ENCODE measurements around the gene TLX1.

The TLX1 gene

GRCh38 chr10:101134299-101135127 is 3.4 kb downstream of the TLX1 start:
- no peak for DNase-seq

DNA sequence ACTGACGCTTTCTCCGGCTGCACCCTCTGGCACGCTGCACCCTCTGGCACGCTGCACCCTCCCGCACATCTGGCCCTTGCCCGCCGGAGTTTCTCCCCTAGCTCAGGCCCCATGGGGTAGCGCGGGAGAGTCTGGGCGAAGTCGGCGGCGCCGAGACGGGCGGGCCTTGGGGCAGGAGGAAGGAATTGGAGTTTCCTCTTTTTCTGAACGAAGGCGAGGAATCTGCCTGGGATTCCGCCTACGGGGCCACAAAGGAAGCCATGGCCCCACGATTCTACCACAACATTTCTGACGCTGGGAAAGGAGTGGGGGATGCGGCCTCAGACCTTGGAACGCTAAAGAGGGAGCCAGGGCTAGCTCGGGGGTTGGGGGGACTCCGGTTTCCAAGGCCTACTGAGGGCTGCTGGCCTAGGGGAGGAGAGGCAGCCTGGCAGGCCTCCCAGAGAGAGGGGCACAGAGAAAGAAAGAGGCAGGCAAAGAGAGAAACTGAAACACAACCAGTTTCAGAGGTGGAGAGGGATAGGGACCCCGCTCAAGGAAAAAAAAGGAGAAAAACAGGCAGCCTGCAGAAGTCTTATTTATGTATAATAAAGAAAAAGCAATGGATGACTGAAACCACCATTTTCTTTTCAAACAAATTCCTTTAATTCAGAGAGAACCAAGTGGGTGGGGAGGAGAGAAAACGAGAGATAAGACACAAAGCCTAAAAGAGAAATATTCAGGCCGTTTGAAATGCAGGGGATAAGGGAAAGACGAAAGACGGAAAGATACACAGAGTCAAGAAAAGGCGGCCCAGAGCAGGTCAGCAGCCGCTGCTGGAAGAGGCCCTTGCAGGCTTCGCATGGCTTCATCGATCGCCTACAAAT is 4.3 kb downstream of the TLX1 start:
- DNase-seq = no peak

- DNase-seq = no peak
These were observed 5.1 kb downstream of the TLX1 start for GRCh38 chr10:101136007-101136707.

DNA sequence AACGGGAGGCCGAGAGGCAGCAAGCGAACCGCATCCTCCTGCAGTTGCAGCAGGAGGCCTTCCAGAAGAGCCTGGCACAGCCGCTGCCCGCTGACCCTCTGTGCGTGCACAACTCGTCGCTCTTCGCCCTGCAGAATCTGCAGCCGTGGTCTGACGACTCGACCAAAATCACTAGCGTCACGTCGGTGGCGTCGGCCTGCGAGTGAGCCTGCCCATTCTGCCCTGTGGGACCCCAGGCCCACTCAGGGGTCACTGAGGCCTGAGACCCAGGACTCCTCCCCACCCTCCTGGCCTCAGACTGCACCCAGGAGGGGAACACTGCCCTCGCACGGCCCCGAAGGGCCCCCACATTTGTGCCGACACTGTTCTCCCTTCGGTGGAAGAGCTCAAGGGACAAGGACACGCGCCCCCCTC is 5.6 kb downstream of the TLX1 start:
- DNase-seq = no peak

DNA sequence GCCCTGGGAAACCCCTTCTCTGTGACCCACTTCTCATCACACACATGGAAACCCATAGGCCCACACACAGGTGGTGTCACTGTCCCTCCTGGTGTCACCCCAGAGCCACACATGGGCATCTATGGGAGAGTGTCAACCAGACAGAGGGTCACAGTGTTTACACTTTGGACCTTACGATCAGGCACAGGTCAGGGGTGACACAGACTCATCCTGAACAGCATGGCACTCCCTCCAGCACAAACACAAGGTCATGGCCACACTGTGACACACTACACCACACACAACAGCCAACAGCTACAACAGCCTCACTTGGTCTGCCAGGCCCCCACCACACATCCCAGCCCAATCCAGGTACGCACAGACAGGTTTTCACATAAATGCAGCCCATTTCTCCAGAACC is 6.2 kb downstream of the TLX1 start:
- DNase-seq = no peak

DNA sequence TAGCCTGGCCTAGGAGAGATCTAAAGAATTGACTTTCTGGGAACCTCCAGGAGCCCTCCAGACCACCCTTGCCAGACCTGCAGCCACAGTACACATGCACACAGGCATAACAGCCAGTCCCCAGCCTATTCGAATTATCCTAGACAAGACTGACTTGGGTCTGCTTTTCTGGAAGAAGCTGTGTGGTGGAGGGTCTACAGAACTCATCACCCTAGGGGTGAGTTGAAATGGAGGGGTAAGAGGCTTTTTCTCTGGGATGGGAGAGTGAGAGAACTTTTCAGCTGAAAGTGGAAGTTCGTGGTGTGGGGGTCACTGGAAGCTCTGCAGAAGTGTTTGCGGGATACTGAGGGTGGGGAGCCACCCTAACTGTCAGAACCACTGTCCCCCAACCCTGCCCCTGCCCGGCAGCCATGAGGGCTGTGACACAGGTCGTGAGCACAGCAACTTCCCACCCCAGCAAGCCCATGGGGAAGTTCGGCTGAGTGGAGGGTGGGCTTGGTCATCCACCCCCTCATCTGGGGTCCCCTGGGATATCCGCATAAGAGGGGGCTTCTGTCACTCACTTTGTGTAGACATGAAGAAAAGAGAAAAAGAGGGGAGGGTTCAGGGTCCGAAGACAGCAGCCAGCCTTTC is 7.8 kb downstream of the TLX1 start:
- no peak for DNase-seq

DNA sequence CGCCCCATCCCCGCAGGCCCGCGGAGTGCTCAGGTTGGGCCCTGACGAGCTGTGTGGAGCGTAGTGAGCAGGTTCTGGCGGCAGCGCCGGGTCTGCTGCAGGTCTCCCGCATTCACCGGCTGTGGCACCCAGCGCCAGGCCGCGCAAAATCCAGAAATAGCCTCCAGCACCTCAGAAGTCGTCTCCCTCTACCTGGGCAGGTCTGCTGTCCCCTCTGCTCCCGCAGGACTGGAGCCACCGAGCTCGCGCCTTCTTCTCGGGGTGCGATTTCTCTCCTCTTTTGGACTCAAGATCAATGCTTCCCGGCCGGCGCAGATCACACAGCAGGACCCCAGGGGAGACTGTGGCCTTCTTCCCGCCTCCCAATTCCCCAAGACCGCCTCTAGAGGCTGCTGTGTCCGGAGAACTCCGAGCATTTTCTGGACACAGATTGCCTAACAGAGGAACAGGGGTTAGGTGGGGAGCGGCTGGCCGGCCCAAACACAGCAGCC is 8.4 kb downstream of the TLX1 start:
- DNase-seq = no peak

GRCh38 chr10:101140084-101140949 is 9.2 kb downstream of the TLX1 start:
- DNase-seq = no peak

DNA sequence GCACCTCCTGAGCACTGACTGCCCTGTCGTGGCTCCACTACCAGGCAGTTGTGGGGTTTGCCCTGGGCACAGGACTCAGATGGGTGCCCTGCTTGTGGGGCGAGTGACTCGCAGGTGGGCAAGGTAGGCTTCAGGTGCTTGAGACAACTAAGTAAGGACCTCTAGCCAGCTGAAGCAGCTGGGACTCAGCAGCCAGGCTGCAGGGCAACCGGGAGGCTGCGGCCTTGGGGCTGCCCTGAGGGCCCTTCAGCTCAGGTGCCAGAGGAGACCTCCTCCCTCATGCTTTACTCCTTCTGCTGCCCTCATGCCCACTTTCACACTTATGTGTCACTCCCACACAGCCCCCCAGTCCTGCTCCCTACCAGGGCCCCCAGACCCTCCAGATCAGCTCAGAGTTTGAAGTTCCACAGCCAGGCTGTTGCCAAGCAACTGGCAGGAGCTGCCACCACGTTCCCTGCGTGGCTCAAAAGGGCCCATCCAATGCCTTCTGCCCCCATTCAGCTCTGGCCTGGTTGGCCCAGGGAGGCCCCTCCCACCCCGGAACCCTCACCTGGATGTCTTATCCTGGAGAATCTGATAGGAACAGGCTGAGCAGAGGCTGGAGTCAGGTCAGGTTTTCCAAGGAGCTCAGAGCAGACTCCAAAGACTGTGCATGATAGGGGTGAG is 10.0 kb downstream of the TLX1 start:
- no peak for DNase-seq

- DNase-seq = no peak
These were observed 10.8 kb downstream of the TLX1 start for GRCh38 chr10:101141616-101142532.

DNA sequence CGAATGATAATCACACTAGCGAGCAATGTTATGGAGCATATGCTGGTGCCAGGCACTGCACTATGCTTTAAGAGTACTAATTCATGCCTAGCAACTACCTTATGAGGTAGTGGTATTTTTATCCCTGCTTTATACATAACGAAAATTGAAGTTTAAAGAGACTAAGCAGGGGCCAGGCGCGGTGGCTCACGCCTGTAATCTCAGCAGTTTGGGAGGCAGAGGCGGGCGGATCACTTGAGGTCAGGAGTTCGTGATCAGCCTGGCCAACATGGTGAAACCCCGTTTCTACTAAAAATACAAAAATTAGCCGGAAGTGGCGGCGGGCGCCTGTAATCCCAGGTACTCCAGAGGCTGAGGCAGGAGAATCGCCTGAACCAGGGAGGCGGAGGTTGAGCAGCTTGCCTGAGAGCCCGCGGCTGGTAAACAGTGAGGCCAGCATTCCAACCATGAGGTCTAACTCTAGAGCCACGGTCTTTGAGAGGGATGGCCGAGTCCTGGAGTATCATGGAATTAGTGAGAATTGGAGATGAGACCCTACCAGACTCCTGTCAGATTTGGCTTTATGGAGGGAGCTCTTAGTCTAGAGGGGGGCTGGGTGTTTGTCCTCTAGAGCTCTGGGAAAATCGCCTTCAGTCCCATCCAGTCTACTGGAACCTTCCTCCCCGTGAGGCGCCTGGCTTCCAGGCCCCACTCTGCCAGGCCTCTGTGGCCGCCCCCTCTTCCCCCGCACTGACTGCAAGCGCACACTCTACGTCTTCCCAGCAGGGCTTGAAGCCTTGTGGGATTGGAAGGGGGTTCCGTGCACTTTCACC is 11.6 kb downstream of the TLX1 start:
- no peak for DNase-seq

GRCh38 chr10:101143345-101143630 is 12.2 kb downstream of the TLX1 start:
- no peak for DNase-seq

DNA sequence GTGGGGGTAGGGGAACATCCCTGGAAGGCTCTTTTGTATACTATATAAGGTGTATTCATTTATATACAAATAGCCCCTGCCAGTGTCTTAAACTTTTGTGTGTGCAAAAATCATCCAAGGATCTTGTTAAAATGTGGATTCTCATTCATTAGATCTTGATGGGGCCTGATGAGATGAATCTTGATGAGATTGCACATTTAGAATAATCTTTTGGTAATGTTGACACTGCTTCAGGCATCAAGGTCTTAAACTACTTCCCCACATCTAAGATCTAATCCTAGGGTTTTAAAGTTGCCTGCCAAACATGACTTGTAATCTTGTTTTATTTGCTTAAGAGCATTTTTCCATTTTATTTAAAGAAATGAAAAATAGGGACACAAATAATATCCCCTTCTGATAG is 13.0 kb downstream of the TLX1 start:
- DNase-seq = no peak

- DNase-seq = no peak
These were observed 14.0 kb downstream of the TLX1 start for GRCh38 chr10:101145145-101145544.

- no peak for DNase-seq
These were observed 14.8 kb downstream of the TLX1 start for GRCh38 chr10:101145750-101146391.

GRCh38 chr10:101146392-101147251 is 15.5 kb downstream of the TLX1 start:
- DNase-seq = no peak

GRCh38 chr10:101151395-101151794 is 20.3 kb downstream of the TLX1 start:
- DNase-seq = no peak

DNA sequence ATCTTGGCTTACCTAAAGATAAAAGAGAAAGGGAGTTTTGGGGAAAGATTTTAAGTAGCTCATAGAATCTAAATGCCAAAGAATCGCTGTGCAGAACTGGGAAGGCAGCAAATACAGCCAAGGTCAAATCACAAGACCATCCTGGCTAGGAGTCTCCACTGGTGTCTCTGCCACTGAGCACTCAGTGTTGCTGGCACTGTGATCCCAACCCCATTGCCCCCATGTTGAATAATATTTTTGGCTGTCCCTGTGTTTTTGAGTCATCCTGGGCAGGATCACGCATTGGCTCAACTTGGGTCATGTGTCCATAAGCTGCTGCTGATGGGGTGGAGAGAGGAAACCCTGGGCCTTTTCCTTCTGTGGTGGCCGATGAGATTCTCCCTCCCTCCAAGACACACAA is 21.2 kb downstream of the TLX1 start:
- DNase-seq = no peak
